ENCODE measurements around the gene NOX4.
"Not testable (repeated sequence)": the region's sequence is repeated elsewhere in the genome, so short reads cannot be mapped to it uniquely, and the experiment has no call there.

Gene NOX4

DNA sequence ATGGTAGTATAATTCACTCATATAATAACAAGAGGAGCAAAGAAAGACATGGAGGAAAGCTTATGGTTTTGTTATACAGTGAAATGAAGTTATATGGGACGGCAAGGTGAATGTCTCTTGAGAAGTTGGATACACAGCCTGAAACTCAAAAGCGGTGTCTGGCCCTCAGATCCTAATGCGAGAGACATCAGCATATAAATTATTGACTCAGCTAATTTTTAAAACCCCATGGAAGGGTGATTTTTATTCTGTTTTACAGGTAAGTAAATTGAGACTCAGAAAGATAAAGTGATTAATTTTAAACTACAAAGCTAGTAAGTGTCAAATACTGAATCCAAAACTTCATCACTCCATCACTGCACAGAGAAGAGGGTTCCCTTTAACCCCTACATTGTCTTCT is 203.2 kb downstream of the NOX4 start:
- DNase-seq: not testable (repeated sequence)

DNA sequence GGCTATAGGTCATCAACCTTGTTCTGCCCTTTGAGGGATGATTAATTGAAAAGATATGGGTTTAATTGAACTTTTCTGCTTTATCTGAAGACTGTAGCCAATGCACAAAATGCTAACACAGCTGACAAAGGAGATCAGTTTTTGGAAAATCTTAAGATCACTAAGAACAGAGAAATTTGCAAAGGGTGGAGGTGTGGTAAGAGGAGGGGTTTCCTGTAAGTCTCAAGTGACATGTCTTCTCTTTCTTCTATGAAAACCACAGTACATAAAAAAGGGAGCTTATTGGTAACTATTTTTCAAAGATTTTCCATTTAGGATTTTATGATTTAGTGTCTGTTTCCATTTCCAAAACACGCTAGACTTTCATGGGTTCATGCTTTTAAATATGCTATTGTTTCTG is 204.6 kb downstream of the NOX4 start:
- DNase-seq: not testable (repeated sequence)

DNA sequence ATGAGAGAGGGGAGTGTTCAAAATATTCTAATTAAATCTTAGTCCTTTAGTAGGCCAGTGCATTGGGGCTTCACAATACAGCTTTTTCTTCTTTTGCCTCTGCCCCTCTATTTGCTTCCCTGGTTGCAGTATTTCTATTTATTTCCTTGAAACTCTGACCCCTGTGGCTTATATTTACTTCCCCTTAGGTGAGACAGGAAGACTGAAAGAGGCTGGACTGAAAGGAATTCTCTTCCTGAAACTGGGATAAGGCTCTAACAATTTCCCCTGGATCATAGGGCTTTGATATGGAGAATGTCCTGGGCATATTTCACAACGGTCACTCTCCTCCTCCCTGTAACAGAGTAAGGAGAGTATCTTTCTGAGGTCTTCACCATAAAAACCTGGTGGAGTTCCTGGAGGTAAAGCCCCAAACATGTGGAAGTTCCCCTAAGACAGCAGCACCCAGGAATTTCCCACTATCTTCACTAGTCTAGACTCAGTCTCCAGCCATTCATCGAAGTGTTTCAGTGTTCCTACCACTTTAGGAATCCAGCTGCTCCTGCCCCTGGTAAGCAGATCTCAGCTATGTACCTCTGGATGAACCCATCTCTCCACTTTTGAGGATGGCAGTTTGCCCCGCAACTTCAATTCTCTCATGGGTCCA is 210.0 kb downstream of the NOX4 start:
- DNase-seq: not testable (repeated sequence)

DNA sequence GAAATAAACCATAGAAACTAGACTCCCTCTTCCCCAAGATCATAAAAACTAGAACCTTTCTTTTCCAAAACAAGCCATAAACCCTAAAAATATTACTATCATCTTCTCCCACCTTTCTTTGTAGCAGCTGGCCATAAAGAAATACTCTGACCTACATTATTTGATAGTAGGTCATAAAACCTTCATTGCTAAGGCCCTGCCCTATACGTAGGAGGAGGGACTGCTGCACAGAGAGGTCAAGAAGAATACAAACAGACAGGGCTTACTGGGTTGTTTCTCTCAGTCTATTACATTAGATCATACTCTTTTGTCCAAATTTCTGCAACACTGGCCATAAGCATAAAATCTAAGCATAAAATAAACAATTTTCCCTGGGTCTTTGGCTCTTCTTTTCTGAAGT is 212.0 kb downstream of the NOX4 start:
- no peak for DNase-seq

DNA sequence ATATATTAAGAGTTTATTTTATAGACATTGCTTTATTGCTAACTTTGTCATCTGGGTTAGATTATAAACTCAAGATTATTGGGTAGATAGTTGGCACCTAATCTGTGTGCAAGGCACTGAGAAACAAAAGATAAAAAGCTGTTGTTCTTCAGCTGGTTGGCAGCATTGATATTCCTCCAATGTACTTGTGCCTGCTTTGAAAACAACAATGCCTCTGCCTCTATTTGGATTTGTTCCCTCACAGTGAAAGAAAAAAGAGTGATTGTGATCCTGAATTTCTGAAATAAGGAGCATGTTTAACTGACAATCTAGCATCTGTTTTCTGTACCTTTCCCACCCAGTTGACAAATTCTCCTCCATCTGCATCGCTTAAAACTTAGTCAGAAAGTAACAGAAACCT is 215.2 kb downstream of the NOX4 start:
- DNase-seq: no peak
